Stimulated activated CD8-positive, alpha-beta memory T cell treated with anti-CD3 and anti-CD28 coated beads, Interleukin-7, amount 100 ng/mL, for 4 hours (primary cell): ENCODE measurements around the gene AFAP1L2.

Experiments used
- DNase-seq, 2 donors: peaks; one replicate each; pipeline ENCODE4 v3.0.0-alpha.2; 2020; ENCODE audit warnings: low read depth in 2 of 2

The AFAP1L2 gene

GRCh38 chr10:114412907-114413797, 8.8 kb upstream of the AFAP1L2 start:
- DNase-seq = no peak

DNA sequence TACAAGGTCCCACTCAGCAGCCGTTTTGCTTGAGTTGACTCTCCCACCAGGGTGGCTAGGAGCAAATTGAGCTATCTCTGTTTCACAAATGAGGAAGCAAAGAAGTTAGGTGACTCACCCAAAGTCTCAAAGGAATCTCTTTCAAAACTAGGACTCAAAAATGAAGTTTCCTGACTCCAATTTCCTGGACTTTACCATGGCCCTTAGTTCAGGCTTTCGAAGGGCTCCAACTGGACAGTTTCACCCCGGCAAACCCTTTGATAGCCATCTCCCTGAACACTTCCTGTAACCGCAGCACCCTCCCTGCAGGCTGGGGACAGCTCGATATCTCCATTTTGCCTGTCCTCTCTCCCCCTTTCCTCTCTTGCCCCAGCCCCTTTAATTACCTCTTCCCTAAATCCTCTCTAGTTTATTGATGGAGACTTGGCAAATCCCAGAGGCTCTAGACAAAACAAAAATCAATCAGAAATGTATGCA, 4.7 kb upstream of the AFAP1L2 start:
- no peak for DNase-seq

- DNase-seq = no peak
Measured at GRCh38 chr10:114408112-114408967, 4.0 kb upstream of the AFAP1L2 start.

GRCh38 chr10:114406455-114406854, 2.2 kb upstream of the AFAP1L2 start:
- no peak for DNase-seq

- DNase-seq = no peak
Measured at GRCh38 chr10:114405011-114405350, 679 bp upstream of the AFAP1L2 start.

- no peak for DNase-seq
Measured at GRCh38 chr10:114403541-114404161, 651 bp downstream of the AFAP1L2 start.

GRCh38 chr10:114402871-114403540, 1.3 kb downstream of the AFAP1L2 start:
- no peak for DNase-seq

- DNase-seq = no peak
Measured at GRCh38 chr10:114402233-114402632, 2.1 kb downstream of the AFAP1L2 start.

DNA sequence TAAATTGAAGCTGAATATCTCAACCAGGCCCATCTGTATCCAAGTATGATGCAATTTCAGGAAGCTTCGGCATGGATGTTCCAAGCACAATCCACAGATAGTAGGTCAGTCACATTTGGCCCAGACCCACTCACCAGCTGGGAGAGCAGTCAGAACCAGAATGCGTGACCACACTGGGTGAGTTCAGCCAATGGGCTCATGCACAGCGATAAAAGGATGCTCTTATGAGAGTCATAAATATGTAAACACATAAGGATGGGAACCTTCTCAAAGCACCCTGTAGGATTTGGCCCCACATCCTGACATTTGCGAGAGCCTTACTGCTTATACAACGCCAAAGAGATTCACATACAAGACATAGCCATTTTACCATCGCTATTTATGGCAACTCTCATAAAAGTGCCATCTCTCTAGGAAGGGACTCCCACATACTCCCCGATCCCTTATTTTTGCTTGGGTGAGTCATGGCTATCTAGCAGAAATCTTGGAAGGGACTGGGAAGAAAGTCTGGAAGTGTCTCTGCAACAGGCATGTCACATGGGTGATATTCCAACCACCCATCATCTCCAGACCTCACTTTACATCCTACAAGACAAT, 3.0 kb downstream of the AFAP1L2 start:
- DNase-seq = no peak

DNA sequence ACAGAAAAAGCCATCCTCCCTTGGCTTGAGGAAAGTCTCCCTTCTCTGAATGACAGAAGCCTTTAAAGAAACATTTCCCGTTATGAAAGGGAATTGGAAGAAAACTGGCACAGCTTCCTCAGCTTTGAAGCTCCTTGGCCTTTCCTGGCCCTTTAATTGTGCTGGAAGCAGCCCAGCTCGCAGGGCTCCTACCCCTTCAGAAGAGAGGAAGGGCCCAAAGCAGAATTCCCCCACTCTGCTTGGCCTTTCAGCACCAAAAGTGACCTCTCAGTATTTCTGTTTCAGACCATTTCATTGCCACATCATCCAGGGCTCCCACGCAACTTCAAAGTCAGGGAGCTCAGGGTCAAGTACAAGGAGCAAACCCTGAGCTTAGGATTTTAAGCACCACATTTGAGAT, 4.2 kb downstream of the AFAP1L2 start:
- no peak for DNase-seq

DNA sequence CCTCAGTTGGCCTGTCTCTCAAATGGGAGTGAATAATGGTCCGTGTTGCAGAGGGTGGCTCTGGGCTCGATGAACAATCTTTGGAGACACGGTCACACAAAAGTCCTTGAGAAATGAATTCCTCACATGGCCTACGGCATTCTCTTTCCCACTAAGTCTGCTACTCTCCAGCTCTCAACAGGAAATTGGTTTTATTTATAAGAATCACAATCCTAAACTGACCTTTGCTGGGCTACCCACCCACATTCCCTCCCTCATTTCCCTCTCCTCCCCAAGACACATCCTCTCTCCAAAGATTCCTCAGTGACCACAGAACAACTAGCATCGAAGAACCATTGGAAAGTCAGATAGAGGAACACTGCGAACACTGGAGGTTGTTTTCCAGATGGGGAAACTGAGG, 4.7 kb downstream of the AFAP1L2 start:
- DNase-seq = no peak

DNA sequence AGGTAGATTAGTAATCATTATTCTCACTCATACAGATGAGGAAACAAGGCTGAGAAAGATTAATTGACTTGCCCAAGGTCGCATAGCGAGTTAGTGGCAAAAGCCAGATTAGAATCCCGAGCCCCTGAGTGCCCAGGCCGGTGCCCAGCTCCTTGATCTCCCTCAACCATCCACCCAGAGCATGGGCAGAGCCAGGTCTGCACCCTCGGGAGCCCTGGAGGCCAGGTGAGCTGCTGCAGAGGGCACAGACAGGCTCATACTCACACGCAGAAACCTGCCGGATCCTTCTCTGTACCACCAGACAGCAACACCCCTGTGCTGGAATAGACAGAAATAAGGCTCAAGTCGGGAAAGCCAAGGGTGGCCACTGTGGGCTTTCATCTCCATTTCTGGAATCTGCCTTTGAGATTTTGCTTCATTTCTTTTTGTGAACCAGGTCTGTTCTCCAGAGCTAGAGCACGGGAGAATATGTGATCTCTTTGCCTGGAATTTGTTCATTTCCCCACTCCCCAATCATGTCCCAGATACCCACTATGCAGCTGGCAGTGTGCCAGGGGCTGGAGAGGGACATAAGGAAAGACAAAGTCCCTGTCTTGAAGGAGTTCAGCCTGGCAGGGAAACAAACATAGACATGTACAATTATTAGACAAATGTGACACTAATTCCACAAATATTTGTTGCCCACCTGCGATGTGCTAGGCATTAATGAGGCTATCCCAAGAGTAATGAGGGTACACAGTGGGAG, 5.5 kb downstream of the AFAP1L2 start:
- DNase-seq = no peak

DNA sequence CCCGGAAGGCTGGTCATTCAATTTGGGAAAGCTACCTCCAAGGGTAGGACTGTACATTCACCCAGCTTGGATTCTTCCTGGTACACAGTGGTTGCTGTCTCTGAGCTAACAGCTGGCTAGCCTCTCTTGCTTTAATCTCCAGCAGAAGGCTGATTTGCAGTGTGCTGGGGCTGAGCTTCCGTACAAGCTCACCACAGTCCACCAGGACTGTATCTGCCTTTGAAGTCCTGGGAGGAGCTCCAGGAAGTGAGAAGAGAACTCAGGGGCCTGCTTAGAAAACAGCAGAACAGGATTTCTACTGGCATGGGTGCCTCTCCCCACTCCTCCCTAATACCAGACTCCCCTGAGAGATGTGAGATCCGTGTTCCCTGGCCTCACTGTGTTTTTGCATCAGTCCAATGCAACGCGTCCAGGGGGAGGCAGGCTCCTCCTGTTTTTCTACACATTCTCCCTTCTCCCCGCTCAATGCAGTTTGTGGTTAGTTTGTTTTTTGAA, 6.6 kb downstream of the AFAP1L2 start:
- DNase-seq = no peak

GRCh38 chr10:114396464-114396863, 7.8 kb downstream of the AFAP1L2 start:
- DNase-seq = no peak

- DNase-seq = no peak
Measured at GRCh38 chr10:114395366-114396022, 8.8 kb downstream of the AFAP1L2 start.

DNA sequence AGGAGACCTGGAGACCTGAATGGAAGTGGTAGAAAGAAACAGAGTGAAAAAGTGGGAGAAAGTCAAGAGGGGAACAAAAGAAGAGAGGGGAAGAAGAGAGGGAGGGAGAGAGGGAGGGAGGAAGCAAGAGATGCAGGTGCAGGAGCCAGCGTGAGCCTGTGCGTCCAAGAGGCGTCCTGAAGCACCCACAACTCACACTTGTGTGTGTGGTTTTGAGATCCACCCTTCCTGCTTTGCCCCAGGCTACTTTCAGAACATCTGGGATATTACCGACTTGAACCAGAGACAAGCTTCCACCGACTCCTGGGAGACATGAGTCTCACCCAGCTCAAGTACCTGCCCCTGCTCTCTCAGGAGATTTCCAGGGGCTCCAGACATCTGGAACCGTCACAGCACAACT, 9.8 kb downstream of the AFAP1L2 start:
- no peak for DNase-seq

DNA sequence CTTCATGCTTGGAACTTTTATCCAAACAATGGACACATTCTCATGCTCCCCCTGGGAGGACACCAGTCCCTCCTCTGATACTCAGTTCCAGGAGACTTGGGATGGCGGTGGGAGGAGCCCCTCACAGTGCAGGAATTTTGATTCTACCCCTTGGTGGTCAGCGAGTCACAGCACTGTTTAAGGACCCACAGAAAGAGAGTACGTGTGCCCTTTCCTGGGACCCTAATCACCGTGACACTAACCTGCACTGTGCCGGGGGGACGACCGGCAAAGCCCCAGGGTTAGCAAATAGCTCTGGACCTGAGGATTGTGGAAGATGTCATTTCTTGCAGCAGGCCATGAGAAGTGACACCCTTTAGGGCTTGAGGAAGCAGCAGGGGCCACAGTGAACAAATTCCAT, 10.4 kb downstream of the AFAP1L2 start:
- DNase-seq = no peak

DNA sequence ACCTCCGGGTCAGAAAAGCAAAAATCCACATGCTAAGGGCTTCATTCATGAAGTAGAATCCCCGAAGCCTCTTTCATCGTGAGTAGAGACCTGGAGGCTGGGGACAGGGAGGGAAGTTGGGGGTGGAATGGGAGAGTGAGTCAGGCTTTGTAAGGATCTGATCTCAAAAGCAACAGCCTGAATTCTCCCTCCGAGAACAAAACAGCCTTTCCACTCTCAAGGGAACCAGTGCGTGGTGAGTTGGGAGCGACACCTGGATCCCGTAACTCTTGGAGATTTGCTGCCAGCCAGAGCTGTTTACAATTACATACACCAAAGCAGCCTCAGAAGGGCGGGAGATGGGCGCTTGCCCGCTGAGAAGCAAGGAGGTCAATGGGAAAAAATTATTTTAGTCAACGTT, 10.8 kb downstream of the AFAP1L2 start:
- no peak for DNase-seq

GRCh38 chr10:114392112-114392835, 12.0 kb downstream of the AFAP1L2 start:
- no peak for DNase-seq
